ENCODE data around the gene DHCR7.
"Not testable (repeated sequence)": the region's sequence is repeated elsewhere in the genome, so short reads cannot be mapped to it uniquely, and the experiment has no call there.

Gene DHCR7

DNA sequence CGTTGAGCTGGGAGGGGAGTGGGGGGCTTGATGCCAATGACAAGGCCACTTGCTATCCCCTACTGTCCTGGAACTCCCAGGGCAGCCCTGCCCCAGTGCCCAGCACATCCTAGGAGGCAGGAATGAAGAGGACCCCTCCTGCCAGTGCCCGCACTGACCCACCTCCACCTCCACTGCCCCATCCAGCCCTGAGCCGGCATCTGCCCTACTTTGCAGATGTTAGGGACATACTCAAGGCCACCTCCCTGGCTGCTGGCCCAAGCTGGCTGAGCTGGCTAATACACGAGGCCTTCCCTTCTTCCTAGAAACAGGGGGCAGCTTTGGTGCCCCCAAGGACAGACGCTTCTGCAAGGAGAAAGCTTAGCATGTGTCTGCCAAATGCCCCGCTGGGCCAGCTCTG lies 10.8 kb downstream of the DHCR7 start:
- DNase-seq: no peak

DNA sequence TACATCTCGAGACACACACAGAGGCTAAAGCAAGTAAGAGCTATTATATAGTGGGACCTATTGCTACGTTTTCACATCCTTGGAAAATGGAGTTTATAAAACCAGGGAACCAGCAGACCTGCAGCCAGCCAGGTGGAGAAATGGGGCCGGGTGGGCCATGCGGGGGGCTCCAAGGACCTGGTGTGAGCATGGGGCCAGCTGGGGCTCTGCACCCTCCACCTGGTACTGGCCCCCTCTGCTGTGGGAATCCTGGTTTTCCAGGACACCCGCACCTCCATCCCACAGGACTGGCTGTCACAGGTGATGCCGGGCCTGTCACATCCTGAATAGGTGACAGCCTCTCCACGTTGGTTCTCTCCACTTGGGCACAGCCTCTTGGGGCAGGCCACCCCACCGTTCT lies 11.3 kb downstream of the DHCR7 start:
- no peak for DNase-seq

DNA sequence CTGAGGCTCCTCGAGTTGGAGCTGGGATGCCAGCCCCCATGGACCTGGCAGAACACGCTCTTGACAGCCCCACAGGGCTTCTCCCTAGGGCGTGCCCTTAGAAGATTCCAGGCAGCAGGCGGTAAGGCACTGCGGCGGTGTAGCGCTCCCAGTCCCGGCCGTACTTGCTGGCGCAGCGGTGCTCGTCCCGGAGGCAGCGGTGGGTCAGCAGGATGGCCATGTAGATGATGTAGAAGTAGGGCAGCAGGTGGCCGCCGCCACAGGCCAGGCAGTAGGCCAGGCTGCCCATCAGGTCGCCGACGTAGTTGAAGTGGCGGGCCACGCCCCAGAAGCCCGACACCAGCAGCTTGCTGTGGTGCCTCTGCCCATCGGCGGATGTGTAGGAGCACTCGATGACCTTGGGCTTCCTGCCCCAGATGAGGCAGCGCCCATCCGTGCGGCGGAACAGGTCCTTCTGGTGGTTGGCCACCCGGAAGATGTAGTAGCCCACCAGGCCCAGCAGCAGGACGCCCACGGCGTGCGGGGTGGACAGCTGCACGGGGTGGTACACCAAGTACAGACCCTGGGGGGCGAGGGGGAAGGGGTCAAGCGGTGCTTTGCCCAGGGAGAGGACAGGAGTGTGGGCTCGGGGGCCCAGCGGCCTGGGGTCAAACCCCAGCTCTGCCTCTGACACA lies 12.8 kb downstream of the DHCR7 start:
- DNase-seq: no peak

DNA sequence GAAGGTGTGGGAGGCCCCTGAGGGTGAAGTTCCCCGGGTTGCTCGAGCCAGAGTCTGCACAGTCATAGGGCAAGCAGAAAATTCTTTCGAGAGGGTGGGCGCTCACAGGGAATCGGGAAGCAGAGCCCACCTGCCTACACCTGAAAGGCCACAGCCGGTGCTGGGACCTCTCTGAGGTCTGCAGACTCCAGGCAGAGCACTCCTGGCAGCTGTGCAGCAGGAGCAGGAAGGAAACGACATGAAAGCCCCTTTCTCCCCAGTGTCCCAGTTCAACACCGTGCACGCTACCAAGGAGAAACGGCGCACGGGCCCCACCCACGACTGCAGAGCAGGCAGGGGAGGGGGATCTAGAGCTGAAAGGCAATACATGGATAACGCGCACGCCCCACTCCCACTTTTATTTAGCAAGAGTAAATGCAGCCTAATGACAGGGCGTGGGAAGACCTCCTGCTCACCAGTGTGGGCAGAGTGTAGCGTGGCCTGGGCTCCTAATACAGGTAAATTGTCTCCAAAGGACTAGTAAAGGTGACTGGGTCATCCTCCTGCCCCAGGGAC lies 13.5 kb downstream of the DHCR7 start:
- no peak for DNase-seq

DNA sequence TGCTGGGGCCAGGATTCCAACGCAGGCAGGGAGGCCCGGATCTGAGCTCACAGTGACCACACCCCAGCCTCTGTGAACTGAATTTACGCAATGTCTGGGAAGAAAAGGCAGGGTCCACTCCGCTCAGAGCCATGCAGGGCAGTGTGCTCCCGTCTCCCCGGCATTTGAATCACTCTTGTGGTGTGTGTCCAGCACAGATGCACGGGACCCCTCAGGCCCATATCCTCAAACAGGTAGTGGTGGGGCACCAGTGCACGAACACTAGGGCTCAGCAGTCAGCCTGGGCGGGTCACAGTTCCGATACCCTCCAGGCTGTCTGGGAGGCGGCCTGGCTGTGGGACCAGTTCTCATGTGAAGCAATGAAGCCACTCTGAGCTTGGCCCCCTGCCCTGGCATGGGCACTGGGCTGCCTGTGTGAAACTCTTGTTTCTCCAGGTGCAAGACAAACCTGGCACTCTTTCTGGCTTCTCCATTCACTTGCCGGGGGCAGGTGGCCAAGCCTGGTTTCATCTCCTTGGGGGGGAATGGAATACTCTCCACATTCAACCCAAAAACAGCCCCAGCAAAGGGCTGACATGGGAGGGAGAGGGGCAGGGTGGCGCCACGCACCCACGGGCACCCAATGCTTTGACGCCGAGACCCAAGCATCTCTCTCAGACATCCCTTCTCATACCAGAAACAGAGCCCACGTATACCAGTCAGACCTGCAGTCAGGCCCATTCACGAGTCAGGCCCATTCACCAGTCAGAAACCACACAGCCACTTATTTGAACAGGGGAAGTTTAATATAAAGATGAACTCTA lies 14.3 kb downstream of the DHCR7 start:
- peak in 1 of 14 donors; percentile 25 for DNase-seq

DNA sequence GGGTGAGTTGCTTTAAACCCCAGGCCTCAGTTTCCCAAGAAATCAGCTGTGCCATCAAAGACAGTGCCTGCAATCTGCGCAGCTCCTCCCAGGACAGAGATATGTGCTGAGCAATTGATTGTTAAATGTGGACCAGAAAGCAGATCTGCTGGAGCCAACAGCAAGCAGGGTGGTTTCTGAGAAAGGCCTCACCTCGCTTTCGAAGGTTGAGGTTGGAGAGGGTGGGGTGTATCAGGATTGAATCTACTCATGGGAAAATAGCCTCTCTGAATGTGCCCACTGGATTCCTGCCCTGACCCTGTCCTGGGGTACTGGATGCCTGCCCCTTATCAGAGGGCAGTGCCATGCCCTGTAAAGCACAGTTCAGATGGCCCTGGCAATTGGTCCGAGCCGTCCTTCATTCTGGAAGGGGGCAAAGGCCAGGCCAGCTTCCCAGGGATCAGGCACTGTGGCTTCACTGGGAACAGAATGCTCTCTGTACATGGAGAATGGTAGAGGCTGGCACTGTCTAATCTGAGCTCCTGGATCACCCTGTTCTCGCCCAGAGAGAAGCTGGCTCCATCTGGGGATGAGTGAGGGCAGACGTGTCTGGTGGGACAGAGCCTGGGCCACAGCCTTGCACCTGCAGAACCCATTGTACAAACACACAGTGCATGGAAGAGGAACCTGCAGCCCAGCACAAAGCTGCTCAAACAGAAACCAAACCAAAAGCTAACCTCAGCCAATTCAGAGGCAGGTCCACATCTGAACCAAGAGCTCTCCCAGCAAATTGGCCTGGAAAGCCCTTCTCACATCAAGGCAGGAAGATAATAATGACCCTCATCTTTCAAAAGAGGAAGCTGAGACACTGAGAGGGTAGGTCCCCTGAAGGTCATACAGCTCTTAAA lies 15.2 kb downstream of the DHCR7 start:
- peak in 10 of 14 donors; percentile 18 to 68 (median 36) for DNase-seq

DNA sequence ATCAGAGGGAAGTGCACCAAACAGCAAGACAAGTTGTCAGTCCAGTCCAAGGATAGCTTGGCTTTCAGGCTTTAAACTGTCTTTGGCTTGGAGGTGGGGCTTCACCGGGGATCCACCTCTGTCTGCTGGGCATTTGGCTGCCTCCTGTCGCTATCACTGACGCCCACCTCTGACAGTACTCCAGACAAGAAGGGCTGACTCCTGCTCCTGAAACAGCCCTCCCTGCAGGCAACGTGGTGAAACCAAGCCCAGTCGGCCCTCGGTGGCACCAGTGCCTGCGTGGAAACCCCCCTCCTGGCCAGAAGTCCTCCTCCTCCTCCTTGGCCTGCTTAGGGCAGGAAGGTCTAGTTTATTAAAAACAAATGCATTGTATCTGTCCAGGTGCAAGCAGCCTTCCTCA lies 16.9 kb downstream of the DHCR7 start:
- no peak for DNase-seq

DNA sequence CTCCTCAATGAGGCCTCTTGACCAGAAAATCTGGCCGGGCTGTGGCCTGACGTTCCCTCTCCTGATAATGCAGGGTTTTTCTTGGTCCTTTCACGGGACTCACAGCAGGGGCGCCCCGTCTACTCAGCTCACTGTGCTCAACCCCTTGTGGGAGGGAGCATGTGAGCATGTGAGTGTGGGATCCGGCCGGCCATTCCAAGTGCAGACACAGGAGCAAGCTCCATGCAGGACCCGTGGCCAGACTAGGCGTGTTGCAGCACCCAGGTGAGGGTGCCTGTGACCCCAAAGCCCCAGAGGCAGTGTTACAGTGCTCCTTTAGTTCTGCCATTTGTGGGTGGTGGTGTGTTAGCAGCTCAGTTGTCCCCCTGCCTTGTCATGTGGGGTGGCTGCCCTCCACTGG lies 18.0 kb downstream of the DHCR7 start:
- no peak for DNase-seq

DNA sequence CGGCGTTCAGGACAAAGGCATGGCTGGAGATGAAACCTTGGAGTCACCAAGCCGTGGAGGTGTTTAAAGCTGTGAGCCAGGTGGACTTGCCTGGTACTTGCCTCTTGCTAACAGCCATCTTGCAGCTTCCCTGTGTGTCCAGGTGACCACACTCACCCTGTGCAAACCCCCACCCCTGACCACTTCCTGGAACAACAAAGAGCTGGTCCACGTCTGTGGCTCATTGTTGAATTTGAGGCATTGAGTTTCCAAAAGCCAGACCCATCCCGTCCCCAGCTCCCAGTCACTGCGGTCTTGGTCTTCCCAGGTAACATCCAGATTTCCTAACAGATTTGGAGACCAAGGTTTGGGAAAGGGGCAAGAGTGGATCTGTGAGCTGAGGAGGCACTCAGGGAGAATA lies 18.5 kb downstream of the DHCR7 start:
- DNase-seq: no peak

DNA sequence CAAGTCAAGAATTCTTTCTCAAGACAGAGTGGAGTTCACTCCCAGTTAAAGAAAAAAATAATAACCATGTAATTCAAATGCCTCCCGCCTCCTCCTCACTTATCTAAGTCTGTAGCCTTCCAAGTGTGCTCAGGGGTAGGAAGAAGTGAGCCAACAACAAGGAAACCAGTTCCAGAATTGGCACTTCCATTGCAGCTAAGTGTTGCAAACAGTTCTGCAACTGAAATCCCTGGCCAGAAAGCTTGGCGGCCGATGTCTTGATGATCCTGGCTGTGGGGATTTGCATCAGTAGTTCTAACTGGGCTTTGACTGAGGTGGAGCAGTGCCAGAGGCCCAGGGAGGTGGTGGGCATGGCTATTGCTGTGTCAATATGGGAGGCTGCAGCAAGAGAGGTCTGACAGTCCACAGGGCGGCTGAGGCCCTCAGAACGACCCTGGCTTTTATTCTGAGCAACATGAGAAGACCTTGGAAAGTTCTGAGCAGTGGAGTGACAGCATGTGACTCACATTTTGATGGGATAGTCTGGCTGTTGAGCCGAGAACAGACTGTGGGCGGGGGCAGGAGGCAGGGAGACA lies 19.2 kb downstream of the DHCR7 start:
- DNase-seq: peak in 1 of 14 donors; percentile 15

DNA sequence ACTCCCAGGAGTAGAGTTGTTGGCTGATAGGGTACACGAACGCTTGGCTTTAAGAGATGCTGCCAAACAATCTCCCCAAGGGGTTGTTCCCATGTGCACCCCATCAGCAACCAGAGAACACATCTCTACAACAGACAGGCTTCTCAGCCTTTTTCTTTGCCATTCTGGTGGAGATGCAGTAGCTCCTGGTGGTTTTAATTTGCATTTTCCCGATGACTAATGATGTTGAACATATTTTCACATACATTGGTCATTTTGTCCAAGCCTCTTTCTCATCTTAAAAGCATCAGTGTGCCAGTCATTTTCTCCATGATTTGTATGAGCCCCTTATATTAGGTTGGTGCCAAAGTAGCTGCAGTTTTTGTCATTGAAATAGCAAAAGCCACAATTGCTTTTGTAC lies 21.8 kb downstream of the DHCR7 start:
- no peak for DNase-seq

DNA sequence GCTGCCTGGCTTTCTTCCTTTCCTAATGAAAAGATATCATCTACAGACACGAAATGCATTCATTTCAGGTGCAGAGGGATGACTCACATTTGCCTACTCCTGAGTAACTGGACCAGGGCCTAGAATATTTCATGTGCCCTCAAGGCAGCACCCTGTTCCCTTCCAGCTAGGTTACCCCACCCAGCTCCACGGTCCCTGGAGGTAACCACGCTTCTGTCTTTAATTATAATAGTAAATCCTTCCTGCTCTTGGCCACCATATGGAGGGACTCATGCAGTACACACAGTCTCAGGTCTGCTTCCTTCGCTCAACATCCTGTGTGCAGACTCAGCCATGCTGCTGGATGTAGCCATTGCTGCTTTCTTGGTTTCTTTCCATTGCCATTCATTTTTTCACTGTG lies 22.3 kb downstream of the DHCR7 start:
- no peak for DNase-seq

DNA sequence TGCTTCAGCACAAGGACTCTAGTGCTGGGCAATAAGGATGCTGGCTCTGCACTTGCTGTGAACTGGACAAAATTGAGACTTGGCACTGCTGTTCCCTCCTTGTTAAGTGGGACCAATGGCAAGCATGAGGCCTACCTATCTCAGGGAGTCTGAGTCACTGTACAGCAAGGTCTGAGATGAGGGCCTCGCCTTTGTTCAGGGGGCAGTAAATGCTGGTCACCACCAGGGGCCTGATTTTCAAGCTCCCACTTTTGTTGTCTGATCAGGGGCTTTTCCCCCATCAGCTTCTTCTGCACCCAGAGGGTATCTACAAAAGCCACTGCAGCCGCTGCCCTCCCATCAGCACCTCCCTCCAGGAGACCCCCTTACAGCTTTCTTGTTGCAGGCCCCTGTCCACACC lies 22.8 kb downstream of the DHCR7 start:
- no peak for DNase-seq

DNA sequence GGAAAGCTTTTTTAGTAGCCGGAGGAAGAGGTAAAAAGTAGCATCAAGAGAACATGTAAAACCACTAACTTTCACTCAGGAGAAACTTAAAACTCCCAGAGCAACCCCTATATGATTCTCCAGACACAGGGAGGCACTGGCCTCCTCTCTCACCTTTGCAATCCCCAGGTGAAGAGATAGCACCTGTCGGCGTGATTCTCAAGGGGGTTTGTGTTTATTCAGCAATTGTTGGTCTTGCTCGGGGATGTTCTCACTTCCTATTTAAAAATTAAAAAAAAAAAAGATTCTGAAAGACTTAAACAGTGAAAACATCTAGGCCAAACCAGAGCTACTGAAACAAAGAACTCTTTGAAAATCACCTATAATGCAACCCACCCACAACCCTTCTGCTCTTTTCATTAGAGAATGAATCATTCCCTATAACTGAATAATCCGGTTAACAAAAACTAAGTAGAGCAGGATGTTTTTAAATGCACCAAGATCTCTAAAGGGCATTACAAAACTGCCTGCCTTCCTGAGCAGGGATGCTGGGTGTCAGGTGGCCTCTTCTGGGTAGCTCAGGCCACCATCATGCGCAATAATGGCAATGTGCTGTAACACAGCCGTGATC lies 24.9 kb downstream of the DHCR7 start:
- DNase-seq: no peak

DNA sequence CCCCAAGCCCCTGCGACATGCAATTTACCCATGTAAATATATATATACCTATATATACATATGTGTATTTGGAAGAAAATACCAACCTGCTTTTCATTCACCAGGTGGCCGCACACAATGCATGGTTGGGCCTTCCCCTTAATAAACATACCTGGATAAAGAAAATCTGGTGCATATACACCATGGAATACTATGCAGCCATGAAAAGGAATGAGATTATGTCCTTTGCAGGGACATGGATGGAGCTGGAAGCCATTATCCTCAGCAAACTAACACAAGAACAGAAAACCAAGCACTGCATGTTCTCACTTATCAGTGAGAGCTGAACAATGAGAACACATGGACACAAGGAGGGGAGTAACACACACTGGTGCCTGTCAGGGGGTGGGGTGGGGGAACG lies 25.9 kb downstream of the DHCR7 start:
- not testable (repeated sequence) for DNase-seq

DNA sequence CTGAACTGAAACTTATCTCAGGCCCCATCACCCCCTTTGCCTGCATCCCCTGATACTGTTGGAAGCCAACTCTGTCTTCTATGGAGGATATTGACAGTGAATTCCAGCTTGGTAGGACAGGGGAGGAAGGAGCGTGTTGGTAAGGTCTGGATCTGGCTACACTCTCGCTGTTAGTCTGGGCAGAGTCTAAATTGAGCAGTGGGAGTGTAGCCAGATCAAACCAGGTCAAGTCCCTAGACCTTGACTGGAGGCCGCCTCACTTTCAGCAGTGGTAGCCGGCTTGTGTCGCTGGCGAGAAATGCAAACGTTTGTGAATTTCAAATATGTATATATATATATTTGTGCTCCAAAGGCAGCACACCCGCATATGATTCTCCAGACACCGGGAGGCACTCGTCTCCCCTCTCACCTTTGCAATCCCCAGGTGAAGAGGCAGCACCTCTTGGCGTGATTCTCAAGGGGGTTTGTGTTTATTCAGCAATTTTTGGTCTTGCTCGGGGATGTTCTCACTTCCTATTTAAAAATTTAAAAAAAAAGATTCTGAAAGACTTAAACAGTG lies 26.7 kb downstream of the DHCR7 start:
- DNase-seq: no peak

DNA sequence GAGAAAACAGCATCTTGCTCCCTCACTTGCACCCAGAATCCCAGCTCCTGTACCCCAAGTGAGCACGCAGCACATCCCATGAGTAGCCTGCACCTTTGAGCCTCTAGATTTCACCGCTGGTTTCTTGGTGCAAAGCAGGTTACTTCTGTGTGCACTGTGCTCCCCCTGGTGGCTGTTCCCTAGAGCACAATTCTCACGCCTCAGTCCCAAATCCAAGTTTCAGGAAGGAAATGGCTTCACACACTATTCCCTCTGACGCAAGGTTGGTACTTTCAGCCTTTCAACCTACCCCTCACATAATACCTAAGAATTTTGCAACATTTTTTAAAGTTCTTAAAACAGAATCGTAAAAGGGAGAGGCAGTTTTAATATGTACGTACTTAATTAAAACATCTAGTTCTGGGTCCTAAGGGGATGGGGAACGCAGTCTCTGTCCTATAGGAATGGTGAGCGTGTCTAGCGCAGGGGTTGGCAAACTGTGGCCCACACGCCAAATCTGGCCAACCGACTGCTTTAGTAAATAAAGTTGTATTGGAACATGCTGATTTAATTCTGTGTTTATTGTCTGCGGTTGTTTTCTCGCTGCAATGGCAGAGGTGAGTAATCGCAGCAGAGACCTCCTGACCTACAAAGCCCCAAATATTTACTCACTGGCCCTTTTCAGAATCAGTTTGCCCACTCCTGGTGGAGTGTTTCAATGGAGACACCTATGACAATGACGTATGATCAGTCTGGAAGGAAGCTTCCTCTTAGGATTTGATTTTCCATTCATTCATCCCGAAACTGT lies 27.5 kb downstream of the DHCR7 start:
- DNase-seq: peak in 2 of 14 donors; percentile 15 to 24

DNA sequence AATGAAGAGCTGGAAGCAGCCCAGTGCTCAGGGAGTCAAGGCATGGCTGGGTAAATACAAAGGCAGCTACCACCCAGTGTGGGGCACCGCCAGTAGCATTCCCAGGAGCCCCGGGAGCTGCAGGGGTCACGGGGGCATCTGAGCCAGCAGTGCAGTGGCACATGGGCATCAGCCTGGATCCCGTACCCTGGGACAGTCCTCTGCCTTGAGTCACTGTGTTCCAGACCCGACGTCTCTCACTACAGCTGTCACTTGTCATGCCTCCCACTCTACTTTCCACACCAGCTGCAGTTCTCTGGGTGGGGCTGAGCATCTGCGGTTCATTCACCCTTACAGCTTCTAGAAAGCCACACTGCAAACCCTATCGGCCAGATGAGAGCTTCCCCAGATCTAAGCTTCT lies 29.6 kb downstream of the DHCR7 start:
- DNase-seq: peak in 1 of 14 donors; percentile 12

DNA sequence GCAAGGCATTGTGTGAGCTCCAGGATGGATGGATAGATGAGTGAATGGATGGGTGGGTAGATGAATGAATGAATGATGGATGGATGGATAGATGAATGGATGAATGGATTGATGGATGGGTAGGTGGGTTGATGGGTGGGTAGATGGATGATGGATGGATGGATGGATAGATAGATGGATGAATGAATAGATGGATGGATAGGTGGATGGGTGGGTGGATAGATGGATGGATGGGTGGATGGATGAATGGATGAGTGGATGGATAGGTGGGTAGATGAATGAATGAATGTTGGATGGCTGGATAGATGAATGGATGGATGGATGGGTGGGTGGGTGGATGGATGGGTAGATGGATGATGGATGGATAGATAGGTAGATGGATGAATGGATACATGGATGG lies 33.5 kb downstream of the DHCR7 start:
- DNase-seq: no peak

DNA sequence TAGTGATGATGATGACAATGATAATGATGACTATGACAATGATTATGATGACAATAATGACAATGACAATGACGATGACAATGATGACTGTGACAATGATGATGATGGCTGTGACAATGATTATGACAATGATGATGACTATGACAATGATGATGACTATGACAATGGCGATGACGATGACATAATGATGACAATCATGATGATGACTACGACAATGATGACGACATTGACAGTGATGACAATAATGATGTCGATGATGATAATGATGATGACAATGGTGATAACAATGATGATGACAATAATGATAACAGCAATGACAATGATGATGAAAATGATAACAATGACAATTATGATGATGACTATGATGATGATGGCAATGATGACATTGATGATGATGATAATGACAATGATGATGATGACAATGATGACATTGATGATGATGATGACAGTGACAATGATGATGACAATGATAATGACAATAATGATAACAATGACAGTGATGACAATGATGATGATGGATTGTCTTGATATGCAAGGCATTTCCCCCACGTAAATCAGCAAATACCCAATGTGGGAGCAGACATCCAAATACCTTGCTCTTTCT lies 37.7 kb downstream of the DHCR7 start:
- no peak for DNase-seq
